SIG-M5 treated with dmso at 0.1 percent for 504 hours (cell line): Measurements from ENCODE around the gene MRPL58.

Experiments used
- DNase-seq: peaks from one replicate; lab custom pipeline; 2025; ENCODE audit not compliant: unreplicated experiment; lab: John Stamatoyannopoulos, UW

Gene MRPL58

DNA sequence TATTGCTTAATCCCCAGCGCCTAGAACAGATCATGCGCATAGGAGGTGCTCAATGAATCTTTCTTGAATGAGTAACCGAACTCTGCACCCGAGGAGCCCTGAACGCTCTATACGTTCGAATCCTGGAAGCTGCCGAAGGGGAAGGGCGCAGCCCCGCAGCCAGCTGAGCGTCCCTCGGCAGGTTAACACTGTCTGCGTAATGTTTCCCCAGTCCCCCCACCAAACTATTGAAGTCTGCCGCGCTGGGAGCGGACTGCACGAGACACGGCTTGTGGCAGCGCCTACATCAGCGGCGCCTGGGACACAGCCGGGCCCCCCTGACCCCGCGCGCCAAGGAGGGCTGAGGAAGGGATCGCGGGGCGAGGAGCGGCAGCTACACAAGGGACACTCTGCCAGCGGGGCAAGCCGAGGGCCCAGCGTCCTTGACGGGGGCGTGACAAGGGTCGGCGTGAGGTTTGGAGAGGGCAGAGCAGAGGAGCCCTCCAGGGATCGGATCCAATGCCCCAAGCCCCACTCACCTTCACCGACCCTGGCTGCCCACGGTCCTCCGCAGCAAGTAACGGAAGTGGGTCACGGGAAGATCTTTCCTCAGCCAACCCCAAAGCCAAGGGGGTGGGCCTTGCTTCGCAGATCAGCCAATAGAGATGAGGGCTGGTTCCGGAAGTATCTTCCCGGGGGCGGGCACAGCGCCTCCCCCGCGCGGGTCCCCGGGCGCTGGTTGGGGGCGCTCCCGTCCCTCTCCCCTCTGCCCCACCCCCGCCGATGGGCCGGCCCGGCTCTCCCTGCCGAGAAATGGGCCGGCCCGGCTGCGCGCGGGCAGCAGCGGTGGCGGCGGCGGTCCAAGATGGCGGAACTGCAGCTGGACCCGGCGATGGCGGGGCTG lies 34.2 kb downstream of the MRPL58 start, which contains the start of the genes ATP5PD and KCTD2:
Gene ATP5PD, minus strand, starts transcription at position 563 of the 883 bp plus-strand sequence. CDS start 4,319 bp downstream, outside the sequence.
Gene KCTD2, plus strand, starts transcription at position 819 of the 883 bp plus-strand sequence. Its CDS starts 26 bp downstream, at position 845.
- peak; percentile 97 for DNase-seq

DNA sequence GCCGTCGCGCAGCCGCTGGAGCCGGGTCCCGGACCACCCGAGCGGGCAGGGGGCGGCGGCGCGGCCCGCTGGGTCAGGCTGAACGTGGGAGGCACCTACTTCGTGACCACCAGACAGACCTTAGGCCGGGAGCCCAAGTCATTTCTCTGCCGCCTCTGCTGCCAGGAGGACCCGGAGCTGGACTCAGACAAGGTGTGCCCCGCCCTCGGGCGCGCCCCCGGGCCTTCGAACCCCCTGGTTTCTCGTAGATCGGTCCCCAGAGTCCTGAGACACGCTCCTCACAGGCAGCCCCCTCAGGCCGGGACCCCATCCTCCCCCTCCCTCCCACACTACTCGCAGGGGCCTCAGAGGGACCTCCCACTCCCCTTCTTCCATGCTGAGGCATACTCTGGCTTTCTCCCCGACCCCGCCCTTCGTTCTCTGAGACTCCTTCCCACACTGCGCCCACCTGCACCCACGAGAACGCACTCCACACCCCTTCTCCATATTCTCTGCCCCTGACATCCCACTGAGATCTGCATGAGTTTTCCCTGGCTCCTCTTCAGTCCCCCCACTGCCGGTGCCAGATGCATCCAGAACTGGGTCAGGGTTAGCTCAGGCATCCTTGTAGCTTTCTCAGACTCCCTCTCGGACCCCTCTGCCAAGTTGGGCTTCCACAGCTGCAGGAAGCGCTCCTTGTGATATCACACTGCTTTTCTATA lies 35.1 kb downstream of the MRPL58 start:
- no peak for DNase-seq

DNA sequence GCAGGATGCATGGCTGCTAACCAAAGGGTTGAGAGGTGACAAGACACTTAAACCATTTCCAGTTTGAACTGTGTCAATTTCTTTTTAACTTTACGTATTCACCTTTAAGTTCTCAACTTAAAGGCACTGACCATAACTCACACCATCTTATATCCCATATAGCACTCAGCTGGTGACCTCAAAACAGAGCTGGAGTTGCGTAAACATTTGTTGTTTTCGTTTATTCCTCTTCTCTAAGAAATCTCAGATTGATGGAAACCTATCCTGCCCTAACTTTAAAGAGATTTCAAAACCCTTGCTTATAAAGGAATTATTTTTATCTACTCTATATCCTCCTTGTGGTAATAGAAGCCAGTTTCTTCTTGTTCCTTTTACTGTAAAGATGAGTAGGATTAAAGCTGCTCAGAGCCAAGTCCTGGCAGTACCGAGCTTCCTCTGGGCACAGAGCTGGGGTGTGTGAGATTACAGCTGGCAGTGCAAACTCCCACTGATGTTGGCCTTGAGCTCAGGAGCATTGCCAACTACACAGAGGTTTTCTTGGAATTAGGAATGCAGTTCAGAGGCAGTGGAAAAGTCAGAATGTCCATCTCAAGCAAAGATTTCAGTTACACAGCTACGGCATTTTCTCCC lies 35.9 kb downstream of the MRPL58 start:
- DNase-seq = no peak

DNA sequence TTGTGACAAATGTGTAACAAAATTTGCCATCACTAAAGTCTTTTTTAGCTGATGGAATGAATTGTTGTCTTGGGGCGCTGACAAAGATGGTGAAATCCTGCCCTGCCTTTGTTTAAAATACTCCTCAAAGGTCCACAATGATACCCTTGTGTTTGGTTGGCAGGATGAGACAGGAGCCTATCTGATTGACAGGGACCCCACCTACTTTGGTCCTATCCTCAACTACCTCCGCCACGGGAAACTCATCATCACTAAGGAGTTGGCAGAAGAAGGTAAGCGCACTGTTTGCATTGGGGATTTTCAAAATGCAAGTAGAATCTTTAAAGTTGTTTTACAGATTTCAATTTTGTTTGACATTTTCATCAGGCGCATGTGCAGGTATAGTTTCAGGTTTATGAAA lies 36.6 kb downstream of the MRPL58 start:
- no peak for DNase-seq

DNA sequence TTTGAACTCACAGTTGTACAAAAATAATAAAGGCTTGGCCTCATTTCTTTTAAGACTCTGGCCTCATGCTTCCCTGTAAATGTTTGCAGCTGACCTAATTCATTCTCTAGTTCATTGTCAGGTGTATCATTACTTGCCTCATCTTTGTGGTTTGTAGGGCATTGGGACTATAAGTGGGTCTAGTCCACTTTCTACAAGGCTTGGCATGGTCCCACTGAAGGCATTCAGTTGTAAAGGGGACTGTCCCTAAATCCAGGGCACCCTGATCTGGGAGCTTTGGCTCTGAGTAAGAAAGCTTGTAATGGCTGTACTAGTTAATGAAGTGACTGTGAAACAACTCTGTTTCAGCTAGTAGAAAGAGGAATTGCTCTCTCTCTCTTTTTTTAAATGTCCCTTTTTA lies 37.2 kb downstream of the MRPL58 start:
- DNase-seq = no peak

DNA sequence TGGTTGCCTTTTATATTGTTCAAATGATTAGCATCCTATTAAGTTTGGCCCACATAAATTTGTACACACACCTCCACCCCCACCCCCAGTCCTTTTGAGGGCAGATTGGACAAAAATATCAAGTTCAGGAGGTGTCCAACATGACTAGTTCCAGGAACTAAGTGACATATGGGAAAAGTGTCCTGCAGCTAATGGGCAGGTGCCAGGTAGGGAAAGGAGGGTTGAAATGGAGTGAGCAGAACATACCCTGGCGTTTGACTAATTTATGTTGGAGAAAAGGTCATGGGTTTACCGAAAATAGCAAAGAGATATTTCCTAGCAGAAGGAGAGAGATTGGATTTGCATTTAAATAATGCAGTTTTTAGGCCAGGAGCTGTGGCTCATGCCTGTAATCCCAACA lies 39.5 kb downstream of the MRPL58 start:
- no peak for DNase-seq

DNA sequence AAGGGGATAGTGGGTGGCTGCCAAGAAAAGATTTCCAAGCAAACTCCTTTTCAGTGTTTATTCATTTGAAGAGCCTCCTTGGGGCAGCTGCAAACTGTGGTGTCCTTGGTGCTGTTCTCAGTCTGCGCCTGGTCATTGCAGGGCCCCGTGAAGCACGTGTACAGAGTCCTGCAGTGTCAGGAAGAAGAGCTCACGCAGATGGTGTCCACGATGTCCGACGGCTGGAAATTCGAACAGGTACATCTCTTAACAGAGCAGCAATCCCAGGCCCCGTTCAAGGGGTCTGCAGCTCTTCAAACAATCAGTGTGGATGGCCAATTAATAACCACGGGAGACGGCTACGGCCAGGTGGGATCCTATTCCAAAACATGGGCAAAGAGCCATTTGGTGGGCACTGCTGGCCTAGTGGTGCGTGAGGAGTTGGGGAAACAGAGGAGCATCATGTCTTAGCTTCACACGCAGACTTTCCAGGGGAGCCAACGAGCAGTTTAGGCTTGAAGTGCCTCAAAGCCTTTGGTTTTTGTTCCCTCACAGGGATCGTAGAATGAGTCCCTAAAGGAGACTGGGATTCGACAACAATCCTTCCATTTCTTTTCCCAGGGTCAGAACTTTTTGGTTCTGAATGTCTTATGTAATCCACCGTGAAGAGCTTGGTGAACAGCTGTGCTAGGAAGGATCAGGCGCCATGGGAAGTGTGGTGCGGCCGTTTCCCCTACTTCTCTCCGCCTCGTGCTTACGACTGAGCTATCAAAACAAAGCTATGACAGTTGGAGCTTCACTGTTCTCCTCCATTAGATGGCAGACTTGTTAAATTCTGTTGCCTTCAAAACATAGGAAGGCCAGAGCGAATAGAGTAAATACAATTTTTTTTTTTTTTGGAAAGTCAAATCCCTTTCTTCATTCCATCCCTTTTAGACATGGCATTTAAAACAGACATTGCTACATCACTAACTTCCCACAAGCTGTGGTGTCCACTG lies 47.2 kb downstream of the MRPL58 start:
- peak; percentile 43 for DNase-seq

DNA sequence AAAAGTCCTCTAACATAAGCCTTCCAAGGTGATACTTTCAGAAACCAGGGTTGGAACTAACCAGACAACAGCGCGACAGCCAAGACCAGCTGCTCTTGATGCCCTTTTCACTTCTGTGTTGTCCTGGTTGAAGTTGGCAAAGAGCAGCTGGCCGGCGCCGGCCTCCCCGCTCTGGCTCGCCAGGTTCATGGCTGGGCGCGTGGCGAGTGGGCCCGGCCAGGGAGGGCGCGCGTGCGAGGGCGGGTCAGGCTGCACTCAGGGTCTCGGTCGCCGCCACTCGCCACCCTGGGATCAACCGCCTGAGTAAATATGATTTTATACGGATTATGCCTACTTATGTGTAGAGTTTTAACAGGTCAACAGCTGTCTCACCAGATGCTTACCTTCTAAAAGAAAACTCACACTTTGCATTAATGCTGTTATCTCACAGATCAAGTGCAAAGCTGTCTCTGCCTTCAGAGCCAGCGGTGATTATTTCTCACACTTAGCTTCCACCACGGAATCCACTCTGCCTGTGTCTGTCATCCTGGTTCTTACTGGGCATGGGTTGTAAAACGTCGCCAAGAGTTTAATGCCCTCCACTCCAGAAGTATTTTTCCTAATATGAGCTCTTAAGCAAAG lies 48.1 kb downstream of the MRPL58 start:
- no peak for DNase-seq

DNA sequence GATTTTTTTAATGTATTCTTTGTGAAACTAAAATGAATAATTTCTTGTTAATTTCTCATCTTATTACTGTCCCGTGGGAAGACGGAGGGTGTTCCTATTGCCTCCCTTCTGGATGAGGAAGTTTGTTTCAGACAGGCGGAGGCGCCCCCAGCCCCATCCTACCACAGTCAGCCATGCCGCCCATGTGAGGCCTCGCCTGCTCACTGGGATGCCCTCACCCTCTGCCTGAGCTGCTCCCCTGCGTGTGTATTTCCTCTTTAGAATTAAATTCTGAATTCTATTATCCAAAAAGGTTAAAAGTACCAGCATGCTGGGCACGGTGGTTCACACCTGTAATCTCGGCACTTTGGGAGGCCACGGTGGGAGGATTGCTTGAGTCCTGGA lies 48.6 kb downstream of the MRPL58 start:
- no peak for DNase-seq

DNA sequence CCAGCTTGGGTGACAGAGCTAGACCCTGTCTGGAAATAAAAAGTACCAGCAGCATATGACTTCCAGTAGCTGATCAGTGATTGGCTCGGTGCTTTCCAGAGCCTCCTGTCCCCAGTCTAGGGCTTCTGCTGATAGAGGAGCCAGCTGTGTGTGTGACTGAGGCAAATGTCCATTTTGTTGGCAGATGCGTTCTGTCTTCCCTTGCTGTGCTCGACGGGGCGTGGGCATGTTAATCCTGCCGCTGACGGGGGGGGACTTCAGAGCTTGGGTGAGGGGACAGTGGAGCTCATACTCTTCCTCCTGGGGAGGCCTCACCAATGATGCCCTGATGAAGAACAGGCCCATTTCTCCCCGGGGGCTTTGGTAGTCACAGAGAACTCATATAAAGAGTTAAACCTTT lies 49.1 kb downstream of the MRPL58 start:
- DNase-seq = no peak

DNA sequence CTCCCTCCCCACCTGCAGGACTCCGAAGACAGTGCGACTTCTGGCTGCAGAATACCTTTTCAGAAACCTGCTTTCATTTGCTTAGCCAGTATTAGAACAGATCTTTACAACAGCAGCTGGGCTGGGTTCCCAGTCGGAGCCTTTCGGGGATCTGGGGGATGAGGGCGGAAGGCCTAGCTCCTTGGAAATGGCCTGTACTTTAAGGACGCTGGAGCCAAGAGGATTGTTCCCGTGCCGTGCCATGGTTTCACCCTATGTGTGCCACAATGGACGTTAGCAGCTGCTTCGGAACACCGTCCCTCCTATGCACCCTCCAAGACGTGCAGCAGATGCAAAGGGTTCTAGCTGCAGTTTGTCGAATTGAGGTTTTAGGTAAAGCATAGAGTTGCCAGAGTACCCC lies 50.7 kb downstream of the MRPL58 start:
- DNase-seq = no peak

DNA sequence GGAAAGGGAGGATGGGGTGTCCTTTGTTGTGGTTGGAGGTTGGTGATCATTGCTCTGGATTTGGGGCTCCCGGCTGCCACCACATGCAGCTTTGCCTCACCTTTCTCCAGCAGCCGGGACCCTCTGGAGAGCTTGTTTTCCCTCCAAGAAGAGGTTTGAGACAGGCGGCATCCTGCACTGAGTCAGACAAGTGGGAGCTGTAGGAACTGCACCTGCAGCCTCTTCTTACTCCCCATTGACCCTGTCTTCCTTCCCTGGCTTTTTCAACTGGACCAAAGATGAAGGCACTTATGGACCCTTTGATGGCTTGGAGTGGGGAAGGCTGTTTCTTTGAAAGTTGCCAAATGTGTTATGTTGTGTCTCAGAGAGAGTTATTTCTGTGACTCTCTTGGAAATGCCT lies 51.2 kb downstream of the MRPL58 start:
- no peak for DNase-seq

DNA sequence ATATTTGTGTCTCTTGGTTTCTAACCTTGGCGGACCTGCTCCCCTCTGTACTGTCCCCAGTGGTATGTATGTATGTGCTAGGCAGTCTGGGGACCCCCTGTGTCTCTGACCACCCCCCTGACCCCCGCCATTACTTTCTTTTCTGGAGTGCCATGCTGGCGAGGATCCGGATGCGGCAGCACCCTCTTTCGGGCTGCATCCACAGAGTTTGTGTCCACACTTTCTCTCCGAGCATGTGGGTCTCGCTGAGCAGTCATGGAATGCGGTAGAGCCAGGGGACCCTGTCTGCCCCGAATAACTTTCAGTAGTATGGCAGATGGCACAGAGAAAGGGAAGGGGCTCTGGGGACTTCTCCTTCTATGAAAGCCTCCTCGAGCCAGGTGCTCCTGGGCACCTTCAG lies 51.6 kb downstream of the MRPL58 start:
- no peak for DNase-seq

DNA sequence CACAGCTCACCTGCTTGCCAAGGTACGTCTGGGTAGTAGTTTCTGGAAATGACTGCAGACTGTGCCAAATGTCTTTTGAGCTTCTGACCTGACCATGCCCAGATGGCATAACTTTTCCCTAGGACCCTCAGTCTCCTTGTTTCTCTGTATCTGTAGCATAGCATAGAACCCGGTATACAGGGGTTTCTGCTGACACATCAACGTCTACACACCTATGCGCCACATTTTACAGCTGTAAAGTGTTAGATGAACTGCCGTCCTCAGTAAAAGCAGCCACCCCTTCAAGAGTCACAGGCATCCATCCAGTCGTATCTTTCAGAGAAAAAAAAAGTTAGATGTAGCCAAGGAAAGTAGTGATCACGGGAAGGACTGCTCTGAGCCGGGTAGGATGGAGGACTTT lies 52.0 kb downstream of the MRPL58 start:
- DNase-seq = no peak

DNA sequence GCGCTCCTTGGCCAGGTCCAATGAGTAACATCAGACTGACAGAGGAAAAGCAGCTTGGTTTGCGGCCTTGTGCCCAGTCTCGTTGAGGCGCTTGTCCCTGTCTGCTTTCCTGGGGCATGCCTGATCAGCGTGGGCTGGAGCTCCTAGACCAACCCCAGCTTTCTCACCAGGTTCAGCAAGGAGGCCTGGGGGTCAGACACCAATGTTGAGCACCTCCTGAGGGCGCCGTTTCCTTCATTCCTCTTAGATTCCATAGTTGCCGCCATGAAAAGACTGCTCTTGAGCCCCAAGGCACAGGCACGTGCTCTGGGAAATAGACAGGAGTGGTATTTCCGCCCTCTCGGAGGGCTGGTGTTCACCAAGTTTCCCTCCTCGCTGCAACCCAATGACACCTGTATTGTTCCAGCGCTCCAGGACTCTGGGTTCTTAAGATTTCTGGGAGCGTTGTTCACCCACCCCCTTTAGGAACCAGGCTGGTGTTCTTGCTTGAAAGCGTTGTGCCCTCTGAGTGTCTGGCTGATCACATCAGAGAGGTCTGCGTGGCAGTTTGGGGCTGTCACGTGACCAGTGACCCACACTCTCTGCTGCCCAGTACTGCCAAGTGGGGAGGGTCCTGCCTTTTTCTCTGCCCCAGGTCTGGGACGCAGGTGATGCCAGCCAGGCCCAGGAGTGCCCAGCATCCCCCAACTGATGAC lies 52.5 kb downstream of the MRPL58 start:
- no peak for DNase-seq

DNA sequence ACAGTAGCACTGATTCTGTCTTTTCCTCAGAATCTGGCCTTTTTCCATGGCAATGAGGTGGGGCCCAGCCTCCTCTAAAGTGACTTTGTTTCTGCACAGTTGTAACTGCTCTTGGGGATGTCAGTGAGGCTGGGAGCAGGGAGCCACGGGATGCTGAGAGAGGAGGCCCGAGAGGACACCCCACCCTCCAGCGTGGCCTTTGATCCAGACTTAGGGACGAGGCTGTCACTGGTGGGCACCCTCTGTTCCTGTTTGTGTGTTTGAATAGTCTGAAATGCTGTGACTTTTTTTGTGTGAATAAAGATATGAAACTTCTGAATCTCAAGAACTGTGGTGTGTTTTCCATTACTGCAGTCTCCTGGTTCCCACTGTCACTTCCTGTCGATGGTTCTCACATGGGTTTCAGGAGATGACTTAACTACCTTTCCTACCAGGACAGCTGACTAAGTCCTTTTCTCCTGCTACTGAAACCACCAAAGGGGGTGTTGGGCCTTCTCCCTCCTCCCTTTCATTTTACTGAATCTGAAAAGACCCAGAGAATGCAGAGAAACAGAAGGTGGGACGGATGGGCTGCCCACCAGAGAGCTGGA lies 53.2 kb downstream of the MRPL58 start:
- DNase-seq = no peak

DNA sequence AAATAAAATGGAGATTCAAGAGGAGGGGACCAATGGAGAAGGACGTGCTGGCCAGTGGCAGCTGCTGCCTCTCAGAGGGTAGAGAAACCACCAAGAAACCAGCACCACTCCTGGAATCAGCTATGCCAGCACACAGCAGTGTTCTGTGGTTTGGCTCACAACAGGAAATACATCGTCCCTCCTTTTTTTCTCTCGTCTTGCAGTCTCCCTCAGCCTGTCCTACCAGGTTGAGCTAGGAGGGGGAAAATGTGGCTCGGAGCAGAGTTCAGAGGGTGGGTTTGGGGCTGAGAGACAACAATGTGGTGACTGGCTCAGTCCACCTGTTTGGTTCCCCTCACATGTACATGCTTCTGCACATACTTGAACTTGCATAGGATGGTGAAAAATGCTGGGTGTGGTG lies 55.4 kb downstream of the MRPL58 start:
- no peak for DNase-seq

DNA sequence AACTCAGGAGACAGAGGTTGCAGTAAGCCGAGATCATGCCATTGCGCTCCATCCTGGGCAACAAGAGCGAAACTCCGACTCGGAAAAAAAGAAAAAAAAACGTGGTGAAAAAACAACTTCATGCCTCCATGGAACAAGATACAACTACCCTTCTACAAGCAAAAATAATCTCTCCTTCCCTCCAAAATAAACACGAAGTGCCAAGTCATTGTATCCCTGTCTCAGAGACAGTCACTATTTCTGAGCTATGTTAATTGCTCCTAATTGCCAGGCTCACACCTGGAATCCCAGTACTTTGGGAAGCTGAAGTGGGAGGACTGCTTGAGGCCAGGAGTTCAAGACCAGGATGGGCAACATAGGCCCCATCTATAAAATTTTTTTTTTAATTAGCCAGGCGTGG lies 56.3 kb downstream of the MRPL58 start:
- DNase-seq = no peak

DNA sequence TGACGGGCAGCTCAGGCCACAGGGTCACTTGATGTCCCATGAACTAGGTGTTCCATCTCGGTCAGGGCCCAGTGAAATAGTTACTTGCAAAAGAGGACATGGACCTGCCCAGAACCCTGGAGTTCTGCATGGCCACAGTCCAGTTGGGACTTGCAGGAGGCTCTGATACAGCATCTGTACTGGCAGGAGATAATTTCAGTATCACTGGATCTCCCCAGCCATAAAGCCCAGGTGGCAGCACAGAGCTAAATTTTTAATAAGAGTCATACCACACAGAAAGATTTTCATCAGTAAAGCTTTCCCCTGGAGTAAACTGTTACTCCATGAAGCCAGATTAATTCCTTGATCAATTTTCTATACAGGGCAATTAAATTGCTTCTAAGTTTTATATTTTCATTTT lies 57.3 kb downstream of the MRPL58 start:
- no peak for DNase-seq
